Uterus (tissue), 4 donors: ENCODE measurements around the gene TEX101. TPM values are rescaled to one million over a fixed set of nuclear protein-coding genes. Genes with fewer than 3 reads are reported as not detected.

Experiments used
- DNase-seq, 2 donors: peaks; one replicate each; pipeline ENCODE4 v3.0.0-alpha.2; 2019 to 2020
- H3K27ac ChIP-seq, 2 donors: fragments of 200-600 bp; sonication (generic); 1 replicate in 1 of 2; 2 replicates in 1 of 2; pipeline ENCODE4 v1.5.1; 2016 to 2018
- H3K27me3 ChIP-seq, 2 donors: fragments of 200-600 bp; sonication (generic); one replicate each; pipeline ENCODE4 v1.5.1; 2018 to 2019; ENCODE audit warnings: control low read depth in 1 of 2
- H3K36me3 ChIP-seq, 2 donors: fragments of 200-600 bp; sonication (generic); one replicate each; pipeline ENCODE4 v1.5.1; 2019; ENCODE audit warnings: control low read depth in 1 of 2
- H3K4me1 ChIP-seq, 2 donors: fragments of 200-600 bp; sonication (generic); one replicate each; pipeline ENCODE4 v1.5.1; 2018 to 2019; ENCODE audit warnings: control low read depth in 1 of 2
- H3K4me3 ChIP-seq, 2 donors: fragments of 200-600 bp; sonication (generic); 1 replicate in 1 of 2; 2 replicates in 1 of 2; pipeline ENCODE4 v1.5.1; 2018 to 2019; ENCODE audit warnings: mild to moderate bottlenecking in 1 of 2
- H3K9me3 ChIP-seq, 2 donors: fragments of 200-600 bp; sonication (generic); one replicate each; pipeline ENCODE4 v1.5.1; 2019; ENCODE audit warnings: control low read depth in 1 of 2
- CTCF ChIP-seq, 4 experiments: fragments of 200-600 bp in 2 of 4; fragments of 450-650 bp in 2 of 4; sonication (generic) in 2 of 4; IDR thresholded peaks; one replicate each; pipeline ENCODE4 v1.5.1; 2016 to 2019; ENCODE audit warnings: antibody characterized with exemption in 4 of 4, mild to moderate bottlenecking in 2 of 4, moderate library complexity in 1 of 4
- POLR2A ChIP-seq, 2 donors: fragments of 450-650 bp; IDR thresholded peaks; one replicate each; pipeline ENCODE4 v1.6.1; 2016; ENCODE audit warnings: antibody characterized with exemption in 2 of 2, mild to moderate bottlenecking in 1 of 2, moderate library complexity in 1 of 2
- intact Hi-C: fragments of 100-400 bp; cut with DNase I; formaldehyde crosslinking; loops from one replicate; pipeline ENCODE4 v1.15.1; 2023; ENCODE audit warnings: low total_unique reads
- total RNA-seq, 4 donors: library from RNA; depleted of rRNA in 3 of 4; stranded (reverse); fragments of >200 nt in 3 of 4; gene quantifications; one replicate each; pipeline versions ENCODE4 v1.1.0 to v1.2.4, GENCODE V29; 2014 to 2023
- donor health status: DM: yes; HTN: yes; CAD: no.

Gene TEX101
- total RNA-seq, 4 donors from 2014 or later, result not detected

GRCh38 chr19:43464134-43464775 is 49.6 kb downstream of the TEX101 start:
- TF ChIP-seq POLR2A (IDR thresholded peaks at IDR 0.05) (no peak), CTCF (IDR thresholded peaks at IDR 0.05) (no peak)
- H3K27ac ChIP-seq, result peak overlapping the region; percentile 77 to 90
- H3K4me1 ChIP-seq, result peaks cover 0 to 8% of the 10 kb centered on the region in 2 donors
- peak; percentile 81 to 84 for DNase-seq
- H3K27me3 ChIP-seq, result no peaks in the 10 kb centered on the region
- H3K9me3 ChIP-seq, result no peaks in the 10 kb centered on the region
- no peaks in the 10 kb centered on the region for H3K36me3 ChIP-seq
- peak overlapping the region; percentile 62 to 65 for H3K4me3 ChIP-seq
- intact Hi-C loops, result loop anchor here (5.0 kb wide), 1 partner anchor 53 kb away; no protein-coding TSS in a partner anchor

GRCh38 chr19:43465468-43466120 is 50.9 kb downstream of the TEX101 start, which contains the start of gene LYPD3:
Gene LYPD3 (minus strand): TSS chr19:43465608. CDS start chr19:43465571, 37 bp downstream.
- H3K27me3 ChIP-seq, result no peaks in the 10 kb centered on the region
- peak; percentile 21 to 49 for DNase-seq
- intact Hi-C loops, result no loop called here
- H3K4me1 ChIP-seq, result peaks cover 0 to 8% of the 10 kb centered on the region in 2 donors
- no peaks in the 10 kb centered on the region for H3K36me3 ChIP-seq
- peak within 1 kb of the TSS; percentile 77 to 90 for H3K27ac ChIP-seq
- TF ChIP-seq POLR2A (IDR thresholded peaks at IDR 0.05) (no peak), CTCF (IDR thresholded peaks at IDR 0.05) (no peak)
- peak within 1 kb of the TSS; percentile 62 to 65 for H3K4me3 ChIP-seq
- no peaks in the 10 kb centered on the region for H3K9me3 ChIP-seq

- no peak overlapping the region for H3K27ac ChIP-seq
- no peak overlapping the region for H3K4me3 ChIP-seq
- H3K9me3 ChIP-seq, result no peaks in the 10 kb centered on the region
- no peaks in the 10 kb centered on the region for H3K36me3 ChIP-seq
- TF ChIP-seq POLR2A (IDR thresholded peaks at IDR 0.05) (no peak), CTCF (IDR thresholded peaks at IDR 0.05) (no peak)
- no peak for DNase-seq
- intact Hi-C loops, result no loop called here
- peaks cover 0 to 8% of the 10 kb centered on the region in 2 donors for H3K4me1 ChIP-seq
- H3K27me3 ChIP-seq, result no peaks in the 10 kb centered on the region
Observed at GRCh38 chr19:43466793-43467192, 52.1 kb downstream of the TEX101 start.

- no peak for TF ChIP-seq CTCF (IDR thresholded peaks at IDR 0.05)
- TF ChIP-seq POLR2A (IDR thresholded peaks at IDR 0.05), result no peak
- peaks cover 0 to 8% of the 10 kb centered on the region in 2 donors for H3K4me1 ChIP-seq
- H3K27ac ChIP-seq, result no peak overlapping the region
- H3K27me3 ChIP-seq, result no peaks in the 10 kb centered on the region
- DNase-seq, result no peak
- no peak overlapping the region for H3K4me3 ChIP-seq
- no peaks in the 10 kb centered on the region for H3K36me3 ChIP-seq
- intact Hi-C loops, result no loop called here
- H3K9me3 ChIP-seq, result no peaks in the 10 kb centered on the region
Observed at GRCh38 chr19:43467276-43467675, 52.6 kb downstream of the TEX101 start.

- intact Hi-C loops, result no loop called here
- H3K27ac ChIP-seq, result no peak overlapping the region
Observed at GRCh38 chr19:43467730-43468129, 53.0 kb downstream of the TEX101 start.

More at GRCh38 chr19:43467730-43468129, 53.0 kb downstream of the TEX101 start:
- no peak for DNase-seq
- no peaks in the 10 kb centered on the region for H3K27me3 ChIP-seq
- no peak for TF ChIP-seq CTCF (IDR thresholded peaks at IDR 0.05)
- TF ChIP-seq POLR2A (IDR thresholded peaks at IDR 0.05), result no peak
- no peaks in the 10 kb centered on the region for H3K36me3 ChIP-seq
- peaks cover 0 to 8% of the 10 kb centered on the region in 2 donors for H3K4me1 ChIP-seq
- no peak overlapping the region for H3K4me3 ChIP-seq
- H3K9me3 ChIP-seq, result no peaks in the 10 kb centered on the region
